GM18498 (cell line): ENCODE data around the gene CRYBA2.

Experiments used
- ATAC-seq: cut with Tn5 transposase; IDR thresholded peaks from one replicate; pipeline ENCODE4 v1.9.1; 2021; ENCODE audit warnings: mild to moderate bottlenecking, moderate library complexity; ENCODE audit not compliant: unreplicated experiment

Gene CRYBA2

GRCh38 chr2:218993345-218994315 is at the start of gene CRYBA2:
CRYBA2 (minus strand) TSS chr2:218993422; CDS start chr2:218993176, 246 bp downstream.
- ATAC-seq: no peak

GRCh38 chr2:219042750-219043149 is 49.5 kb upstream of the CRYBA2 start:
- no peak for ATAC-seq

GRCh38 chr2:219042157-219042556 is 48.9 kb upstream of the CRYBA2 start:
- no peak for ATAC-seq

GRCh38 chr2:219041252-219041651 is 48.0 kb upstream of the CRYBA2 start, which contains the start of gene CFAP65:
CFAP65 (minus strand) TSS chr2:219041516; CDS start chr2:219039048, 2,468 bp downstream.
- no peak for ATAC-seq

GRCh38 chr2:219038600-219038999 is 45.4 kb upstream of the CRYBA2 start:
- no peak for ATAC-seq

GRCh38 chr2:219037783-219038499 is 44.7 kb upstream of the CRYBA2 start:
- ATAC-seq: no peak

GRCh38 chr2:219035942-219036341 is 42.7 kb upstream of the CRYBA2 start:
- no peak for ATAC-seq

GRCh38 chr2:219034823-219035222 is 41.6 kb upstream of the CRYBA2 start:
- no peak for ATAC-seq

- no peak for ATAC-seq
Observed at GRCh38 chr2:219032051-219032745, 39.0 kb upstream of the CRYBA2 start.

- no peak for ATAC-seq
Observed at GRCh38 chr2:219031005-219031738, 38.0 kb upstream of the CRYBA2 start.

GRCh38 chr2:219030177-219030940 is 37.1 kb upstream of the CRYBA2 start:
- ATAC-seq: no peak

GRCh38 chr2:219029829-219030165 is 36.6 kb upstream of the CRYBA2 start:
- peak; percentile 82 for ATAC-seq

- ATAC-seq: peak; percentile 15
Observed at GRCh38 chr2:219028996-219029828, 36.0 kb upstream of the CRYBA2 start.

GRCh38 chr2:219028141-219028540 is 34.9 kb upstream of the CRYBA2 start:
- no peak for ATAC-seq

- no peak for ATAC-seq
Observed at GRCh38 chr2:219027511-219028055, 34.4 kb upstream of the CRYBA2 start.

GRCh38 chr2:219026946-219027345 is 33.7 kb upstream of the CRYBA2 start:
- ATAC-seq: no peak

- ATAC-seq: no peak
Observed at GRCh38 chr2:219025637-219026585, 32.7 kb upstream of the CRYBA2 start.

- ATAC-seq: no peak
Observed at GRCh38 chr2:219024059-219024458, 30.8 kb upstream of the CRYBA2 start.
